ENCODE data around the gene IL11.

The IL11 gene

GRCh38 chr19:55389386-55390317, 19.4 kb upstream of the IL11 start:
- Histone ChIP-seq H3K4me2 (ENCODE audit: low read length) (no peak overlapping the region), H3K27me3 (ENCODE audit: control insufficient read depth, insufficient read depth, low read length) (no peaks in the 10 kb centered on the region), H3K4me3 (ENCODE audit: low read depth, low read length) (no peak overlapping the region), H3K9ac (no peak overlapping the region), H3K4me1 (peaks cover 19% of the 10 kb centered on the region), H2AFZ (no peak overlapping the region), H3K27ac (no peak overlapping the region), H3K36me3 (ENCODE audit: control insufficient read depth, insufficient read depth, low read length) (no peaks in the 10 kb centered on the region), H3K9me3 (ENCODE audit: control insufficient read depth, low read length) (no peaks in the 10 kb centered on the region), H3K79me2 (peaks cover 32% of the 10 kb centered on the region)
- no peak for TF ChIP-seq CTCF (IDR thresholded peaks at IDR 0.05)

- Histone ChIP-seq H2AFZ (no peak overlapping the region), H3K4me1 (peaks cover 20% of the 10 kb centered on the region), H3K79me2 (peaks cover 32% of the 10 kb centered on the region), H3K4me2 (ENCODE audit: low read length) (peak overlapping the region; percentile 14), H3K27me3 (ENCODE audit: control insufficient read depth, insufficient read depth, low read length) (no peaks in the 10 kb centered on the region), H3K9me3 (ENCODE audit: control insufficient read depth, low read length) (no peaks in the 10 kb centered on the region), H3K27ac (no peak overlapping the region), H3K9ac (no peak overlapping the region), H3K4me3 (ENCODE audit: low read depth, low read length) (no peak overlapping the region), H3K36me3 (ENCODE audit: control insufficient read depth, insufficient read depth, low read length) (no peaks in the 10 kb centered on the region)
- TF ChIP-seq CTCF (IDR thresholded peaks at IDR 0.05): no peak
These were observed 17.7 kb upstream of the IL11 start for GRCh38 chr19:55387736-55388497.

GRCh38 chr19:55386493-55386971, 16.3 kb upstream of the IL11 start:
- Histone ChIP-seq H3K9ac (peak overlapping the region; percentile 97), H3K4me3 (ENCODE audit: low read depth, low read length) (peak overlapping the region; percentile 72), H3K4me2 (ENCODE audit: low read length) (peak overlapping the region; percentile 87), H3K4me1 (peaks cover 20% of the 10 kb centered on the region), H3K27me3 (ENCODE audit: control insufficient read depth, insufficient read depth, low read length) (no peaks in the 10 kb centered on the region), H3K27ac (peak overlapping the region; percentile 94), H3K36me3 (ENCODE audit: control insufficient read depth, insufficient read depth, low read length) (no peaks in the 10 kb centered on the region), H2AFZ (peak overlapping the region; percentile 79), H3K9me3 (ENCODE audit: control insufficient read depth, low read length) (no peaks in the 10 kb centered on the region), H3K79me2 (peaks cover 32% of the 10 kb centered on the region)
- no peak for TF ChIP-seq CTCF (IDR thresholded peaks at IDR 0.05)

- Histone ChIP-seq H3K27me3 (ENCODE audit: control insufficient read depth, insufficient read depth, low read length) (no peaks in the 10 kb centered on the region), H3K9ac (peak within 1 kb of the TSS; percentile 97), H3K36me3 (ENCODE audit: control insufficient read depth, insufficient read depth, low read length) (no peaks in the 10 kb centered on the region), H2AFZ (peak within 1 kb of the TSS; percentile 79), H3K27ac (peak within 1 kb of the TSS; percentile 94), H3K79me2 (peaks cover 32% of the 10 kb centered on the region), H3K4me3 (ENCODE audit: low read depth, low read length) (peak within 1 kb of the TSS; percentile 72), H3K4me1 (peaks cover 20% of the 10 kb centered on the region), H3K4me2 (ENCODE audit: low read length) (peak within 1 kb of the TSS; percentile 87), H3K9me3 (ENCODE audit: control insufficient read depth, low read length) (no peaks in the 10 kb centered on the region)
- no peak for TF ChIP-seq CTCF (IDR thresholded peaks at IDR 0.05)
These were observed 15.6 kb upstream of the IL11 start, which contains the start of gene RPL28 for GRCh38 chr19:55385724-55386492. Gene RPL28, plus strand, starts transcription at chr19:55385932. Its CDS starts 426 bp downstream, at chr19:55386358.

All from parathyroid adenoma (tissue), 2 donors.